HG02759 (cell line): ENCODE data around the gene PROC.
"Not testable (repeated sequence)": the region's sequence is repeated elsewhere in the genome, so short reads cannot be mapped to it uniquely, and the experiment has no call there.

Source experiments
- ATAC-seq: cut with Tn5 transposase; IDR thresholded peaks from one replicate; pipeline ENCODE4 v1.9.1; 2021; ENCODE audit warnings: mild to moderate bottlenecking, moderate library complexity; ENCODE audit not compliant: unreplicated experiment

PROC gene

GRCh38 chr2:127425540-127426490 is 7.6 kb downstream of the PROC start:
- ATAC-seq, result no peak

GRCh38 chr2:127426501-127427354 is 8.5 kb downstream of the PROC start:
- no peak for ATAC-seq

- ATAC-seq, result no peak
Observed at GRCh38 chr2:127427376-127428056, 9.3 kb downstream of the PROC start.

GRCh38 chr2:127428057-127428814 is 10.0 kb downstream of the PROC start:
- no peak for ATAC-seq

- ATAC-seq, result no peak
Observed at GRCh38 chr2:127428815-127429109, 10.5 kb downstream of the PROC start.

- no peak for ATAC-seq
Observed at GRCh38 chr2:127429291-127429690, 11.1 kb downstream of the PROC start.

GRCh38 chr2:127429844-127430425 is 11.7 kb downstream of the PROC start:
- ATAC-seq, result no peak

- no peak for ATAC-seq
Observed at GRCh38 chr2:127431408-127432023, 13.3 kb downstream of the PROC start.

- ATAC-seq, result no peak
Observed at GRCh38 chr2:127434515-127434914, 16.3 kb downstream of the PROC start.

GRCh38 chr2:127437056-127437455 is 18.8 kb downstream of the PROC start:
- ATAC-seq, result no peak

GRCh38 chr2:127437781-127438726 is 19.8 kb downstream of the PROC start:
- no peak for ATAC-seq

GRCh38 chr2:127439343-127439742 is 21.1 kb downstream of the PROC start:
- ATAC-seq, result no peak

GRCh38 chr2:127448526-127448925 is 30.3 kb downstream of the PROC start:
- no peak for ATAC-seq

- ATAC-seq, result no peak
Observed at GRCh38 chr2:127449414-127449813, 31.2 kb downstream of the PROC start.

GRCh38 chr2:127449898-127450297 is 31.7 kb downstream of the PROC start:
- ATAC-seq, result no peak

- no peak for ATAC-seq
Observed at GRCh38 chr2:127451981-127452380, 33.8 kb downstream of the PROC start.

- not testable (repeated sequence) for ATAC-seq
Observed at GRCh38 chr2:127452423-127452822, 34.2 kb downstream of the PROC start.

GRCh38 chr2:127453013-127453391 is 34.8 kb downstream of the PROC start:
- ATAC-seq, result no peak
